Suprapubic skin (tissue), 3 donors: ENCODE results near the gene SVEP1.

Experiments used
- CTCF ChIP-seq, 2 donors: fragments of 200-600 bp in 1 of 2; fragments of 450-650 bp in 1 of 2; sonication (generic) in 1 of 2; IDR thresholded peaks; one replicate each; pipeline ENCODE4 v1.5.1; 2016 to 2019; ENCODE audit warnings: antibody characterized with exemption in 2 of 2, mild to moderate bottlenecking in 1 of 2, moderate library complexity in 1 of 2
- EP300 ChIP-seq: sonication (generic); formaldehyde crosslinking; IDR thresholded peaks from one replicate; pipeline ENCODE4 v1.6.1; 2017; ENCODE audit warnings: antibody characterized with exemption
- POLR2A ChIP-seq, 2 donors: fragments of 450-650 bp; IDR thresholded peaks; one replicate each; pipeline ENCODE4 v1.6.1; 2017; ENCODE audit warnings: antibody characterized with exemption in 2 of 2, mild to moderate bottlenecking in 2 of 2, moderate library complexity in 2 of 2

- no peak for TF ChIP-seq POLR2A (IDR thresholded peaks at IDR 0.05)
- TF ChIP-seq EP300: no peak
- no peak for TF ChIP-seq CTCF (IDR thresholded peaks at IDR 0.05)
These were observed 58.3 kb downstream of the SVEP1 start for GRCh38 chr9:110521206-110521605.
